Measurements from ENCODE around the gene CLRN1.
A peak's percentile ranks its signal among the peaks of the same experiment; 100 is the strongest.

Gene CLRN1

GRCh38 chr3:150913133-150913922 lies 59.2 kb downstream of the CLRN1 start:
- FAIRE-seq (no peak), DNase-seq (ENCODE audit: insufficient read length) (no peak)
- TF ChIP-seq TAF1 (IDR thresholded peaks at IDR 0.05; ENCODE audit: borderline replicate concordance, low read depth, low read length) (no peak), POLR2A (IDR thresholded peaks at IDR 0.05; ENCODE audit: low read depth, low read length) (no peak), POLR2AphosphoS5 (IDR thresholded peaks at IDR 0.05; ENCODE audit: low read depth, low read length) (no peak)

DNA sequence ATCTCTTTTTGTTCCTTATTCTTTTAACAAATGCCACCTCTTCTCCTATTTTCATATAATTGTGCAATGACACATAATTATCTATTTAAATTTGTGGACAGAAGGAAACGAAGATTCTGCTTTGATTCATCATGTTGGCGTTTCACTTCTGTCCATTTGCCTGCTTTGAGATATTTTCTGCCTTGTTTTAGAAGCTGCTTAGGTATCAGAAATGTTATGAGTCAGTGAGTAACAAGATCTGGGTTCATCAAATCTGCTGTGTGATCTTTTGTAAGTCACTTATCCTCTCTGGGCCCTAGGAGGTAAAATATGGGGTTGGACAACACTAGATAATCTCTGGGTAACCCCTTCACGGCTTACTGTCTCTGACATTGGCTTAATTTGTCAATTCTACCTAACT lies 60.0 kb downstream of the CLRN1 start:
- TF ChIP-seq POLR2AphosphoS5 (IDR thresholded peaks at IDR 0.05; ENCODE audit: low read depth, low read length) (no peak), POLR2A (IDR thresholded peaks at IDR 0.05; ENCODE audit: low read depth, low read length) (no peak), TAF1 (IDR thresholded peaks at IDR 0.05; ENCODE audit: borderline replicate concordance, low read depth, low read length) (no peak)
- DNase-seq (ENCODE audit: insufficient read length) (peak; percentile 6), FAIRE-seq (peak; percentile 87)

DNA sequence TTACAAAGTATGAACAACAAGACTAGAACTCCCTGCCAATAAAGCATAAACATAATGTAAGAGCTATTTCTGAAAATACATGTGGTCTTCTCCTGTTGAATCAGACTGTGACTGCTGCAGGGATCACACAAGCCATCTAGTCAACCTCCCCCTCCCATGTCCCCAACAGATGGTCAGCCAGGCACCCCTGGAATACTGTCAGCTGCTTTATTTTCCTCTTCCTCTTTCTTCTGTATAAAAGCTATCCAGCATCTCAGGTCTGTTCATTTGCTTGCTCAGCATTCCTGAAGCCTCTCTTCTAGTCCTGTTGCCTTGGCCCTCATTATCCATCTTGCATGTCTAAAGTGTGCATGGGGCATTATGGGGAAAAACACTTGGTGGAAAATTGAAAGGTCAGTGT lies 60.8 kb downstream of the CLRN1 start:
- FAIRE-seq, result no peak
- DNase-seq (ENCODE audit: insufficient read length), result no peak
- no peak for TF ChIP-seq POLR2A (IDR thresholded peaks at IDR 0.05; ENCODE audit: low read depth, low read length)
- TF ChIP-seq POLR2AphosphoS5 (IDR thresholded peaks at IDR 0.05; ENCODE audit: low read depth, low read length), result no peak
- TF ChIP-seq TAF1 (IDR thresholded peaks at IDR 0.05; ENCODE audit: borderline replicate concordance, low read depth, low read length), result no peak

- FAIRE-seq, result no peak
- TF ChIP-seq POLR2AphosphoS5 (IDR thresholded peaks at IDR 0.05; ENCODE audit: low read depth, low read length), result no peak
- TF ChIP-seq TAF1 (IDR thresholded peaks at IDR 0.05; ENCODE audit: borderline replicate concordance, low read depth, low read length), result no peak
- TF ChIP-seq POLR2A (IDR thresholded peaks at IDR 0.05; ENCODE audit: low read depth, low read length), result no peak
- no peak for DNase-seq (ENCODE audit: insufficient read length)
Observed at GRCh38 chr3:150906461-150906860, 66.1 kb downstream of the CLRN1 start.

DNA sequence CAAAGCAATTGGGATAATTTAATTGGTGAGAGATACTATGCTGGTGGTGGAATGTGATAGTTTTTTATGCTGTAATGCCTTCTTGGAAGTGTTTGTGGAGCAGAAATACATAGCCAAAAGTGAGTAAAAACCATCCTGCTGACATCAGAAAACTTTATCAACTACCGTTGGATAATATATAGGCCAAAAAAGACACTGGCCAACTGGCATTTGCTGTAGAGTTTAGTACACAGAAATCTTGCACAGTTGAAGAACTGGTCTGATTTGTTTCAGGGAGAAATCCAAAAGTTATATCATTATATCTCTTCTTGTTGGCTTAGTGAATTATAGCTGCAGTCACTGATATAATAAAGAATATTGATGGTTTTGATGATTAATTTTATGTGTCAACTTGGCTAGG lies 66.8 kb downstream of the CLRN1 start:
- no peak for TF ChIP-seq POLR2A (IDR thresholded peaks at IDR 0.05; ENCODE audit: low read depth, low read length)
- TF ChIP-seq TAF1 (IDR thresholded peaks at IDR 0.05; ENCODE audit: borderline replicate concordance, low read depth, low read length), result no peak
- no peak for TF ChIP-seq POLR2AphosphoS5 (IDR thresholded peaks at IDR 0.05; ENCODE audit: low read depth, low read length)
- no peak for FAIRE-seq
- no peak for DNase-seq (ENCODE audit: insufficient read length)

DNA sequence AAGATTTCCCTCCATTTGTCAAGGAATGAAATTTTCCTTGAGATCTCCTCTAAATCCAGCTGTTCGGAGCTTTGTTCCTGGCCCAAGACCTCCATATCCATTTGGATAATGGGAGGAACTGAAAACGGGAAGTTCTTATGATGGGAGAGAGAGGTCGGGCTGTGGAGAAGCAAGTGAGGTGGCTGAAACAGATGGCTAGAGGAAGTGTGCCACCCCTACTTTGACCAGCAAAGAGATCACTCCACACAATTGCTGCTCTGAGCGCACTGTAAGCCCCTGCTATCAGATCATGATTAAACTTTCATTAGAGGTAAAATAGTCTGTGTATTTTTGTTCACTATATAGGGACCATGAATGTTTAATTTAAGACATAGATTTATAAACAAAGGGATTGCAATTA lies 67.2 kb downstream of the CLRN1 start, which contains the start of gene MINDY4B:
TSS of gene MINDY4B (minus strand) at position 101 of the 400 bp plus-strand sequence. CDS start at position 101, 0 bp downstream.
- DNase-seq (ENCODE audit: insufficient read length), result no peak
- TF ChIP-seq TAF1 (IDR thresholded peaks at IDR 0.05; ENCODE audit: borderline replicate concordance, low read depth, low read length) (no peak), POLR2A (IDR thresholded peaks at IDR 0.05; ENCODE audit: low read depth, low read length) (no peak), POLR2AphosphoS5 (IDR thresholded peaks at IDR 0.05; ENCODE audit: low read depth, low read length) (no peak)
- FAIRE-seq, result no peak

DNA sequence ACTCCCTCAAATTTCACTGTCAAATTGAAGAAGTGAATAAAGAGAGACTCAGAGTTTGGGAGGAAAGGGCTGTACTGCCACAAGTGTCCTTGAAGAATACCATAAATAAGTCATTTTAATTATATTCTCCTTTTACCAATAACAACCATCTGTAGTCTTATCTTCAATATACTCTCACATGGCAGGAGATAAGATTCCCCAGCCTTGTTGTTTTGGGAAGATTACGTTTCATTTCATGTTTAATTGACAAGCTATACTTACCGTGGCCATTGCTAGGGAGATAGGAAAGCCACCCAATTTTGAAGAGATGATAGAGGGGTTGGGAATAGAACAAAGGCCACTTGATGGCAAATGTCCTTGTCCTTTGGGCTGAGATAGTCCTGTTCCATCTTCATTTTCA lies 69.5 kb downstream of the CLRN1 start:
- no peak for FAIRE-seq
- no peak for TF ChIP-seq POLR2AphosphoS5 (IDR thresholded peaks at IDR 0.05; ENCODE audit: low read depth, low read length)
- no peak for TF ChIP-seq TAF1 (IDR thresholded peaks at IDR 0.05; ENCODE audit: borderline replicate concordance, low read depth, low read length)
- no peak for TF ChIP-seq POLR2A (IDR thresholded peaks at IDR 0.05; ENCODE audit: low read depth, low read length)
- no peak for DNase-seq (ENCODE audit: insufficient read length)

DNA sequence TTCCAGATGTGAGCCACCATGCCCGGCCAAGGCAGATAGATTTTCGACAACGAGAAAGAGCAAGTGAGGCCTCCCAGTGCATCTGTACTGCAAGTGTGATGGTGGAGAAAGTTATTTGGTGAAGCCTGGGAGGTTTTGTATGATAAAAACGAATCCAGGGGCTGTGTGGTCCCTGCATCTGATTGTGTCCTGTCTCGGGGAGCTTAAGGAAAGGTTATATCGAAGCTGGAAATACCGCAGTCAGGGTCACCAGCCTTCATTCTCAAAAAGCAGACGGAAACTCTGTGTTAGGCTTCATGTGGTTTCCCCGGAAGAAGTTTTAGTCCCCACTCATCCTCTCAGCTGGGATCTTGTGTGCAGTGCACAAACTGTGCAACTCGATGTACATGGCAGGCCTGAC lies 70.7 kb downstream of the CLRN1 start:
- DNase-seq (ENCODE audit: insufficient read length) (no peak), FAIRE-seq (no peak)
- TF ChIP-seq POLR2AphosphoS5 (IDR thresholded peaks at IDR 0.05; ENCODE audit: low read depth, low read length) (no peak), TAF1 (IDR thresholded peaks at IDR 0.05; ENCODE audit: borderline replicate concordance, low read depth, low read length) (no peak), POLR2A (IDR thresholded peaks at IDR 0.05; ENCODE audit: low read depth, low read length) (no peak)

GRCh38 chr3:150899141-150899540 lies 73.4 kb downstream of the CLRN1 start:
- TF ChIP-seq POLR2AphosphoS5 (IDR thresholded peaks at IDR 0.05; ENCODE audit: low read depth, low read length) (no peak), TAF1 (IDR thresholded peaks at IDR 0.05; ENCODE audit: borderline replicate concordance, low read depth, low read length) (no peak), POLR2A (IDR thresholded peaks at IDR 0.05; ENCODE audit: low read depth, low read length) (no peak)
- no peak for FAIRE-seq
- DNase-seq (ENCODE audit: insufficient read length), result no peak

GRCh38 chr3:150898046-150898754 lies 74.3 kb downstream of the CLRN1 start:
- DNase-seq (ENCODE audit: insufficient read length) (no peak), FAIRE-seq (no peak)
- no peak for TF ChIP-seq TAF1 (IDR thresholded peaks at IDR 0.05; ENCODE audit: borderline replicate concordance, low read depth, low read length)
- TF ChIP-seq POLR2A (IDR thresholded peaks at IDR 0.05; ENCODE audit: low read depth, low read length), result no peak
- no peak for TF ChIP-seq POLR2AphosphoS5 (IDR thresholded peaks at IDR 0.05; ENCODE audit: low read depth, low read length)

- no peak for DNase-seq (ENCODE audit: insufficient read length)
- no peak for FAIRE-seq
- TF ChIP-seq POLR2A (IDR thresholded peaks at IDR 0.05; ENCODE audit: low read depth, low read length) (no peak), POLR2AphosphoS5 (IDR thresholded peaks at IDR 0.05; ENCODE audit: low read depth, low read length) (no peak), TAF1 (IDR thresholded peaks at IDR 0.05; ENCODE audit: borderline replicate concordance, low read depth, low read length) (no peak)
Observed at GRCh38 chr3:150897592-150897991, 74.9 kb downstream of the CLRN1 start.

DNA sequence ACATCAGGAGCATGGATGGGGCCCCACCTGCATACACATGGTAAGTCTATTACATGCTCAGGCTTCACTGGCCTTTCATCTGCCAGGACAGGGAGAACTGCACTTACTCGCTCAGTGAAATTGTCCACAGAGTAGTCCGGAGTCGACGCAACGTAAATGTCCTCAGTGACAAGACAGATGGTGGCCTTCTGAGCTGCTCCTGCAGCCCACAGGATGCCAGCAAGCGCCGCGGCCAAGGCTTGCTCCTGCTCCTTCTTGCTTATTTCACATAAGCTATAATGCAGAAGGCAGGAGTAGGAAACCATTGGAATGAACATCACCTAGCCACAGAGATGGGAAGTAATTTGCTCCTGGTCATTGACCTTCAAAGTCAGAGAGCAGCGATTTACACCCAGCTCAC lies 81.7 kb downstream of the CLRN1 start:
- TF ChIP-seq TAF1 (IDR thresholded peaks at IDR 0.05; ENCODE audit: borderline replicate concordance, low read depth, low read length) (no peak), POLR2A (IDR thresholded peaks at IDR 0.05; ENCODE audit: low read depth, low read length) (no peak), POLR2AphosphoS5 (IDR thresholded peaks at IDR 0.05; ENCODE audit: low read depth, low read length) (no peak)
- FAIRE-seq, result no peak
- DNase-seq (ENCODE audit: insufficient read length), result no peak

Data from GM12892 (cell line).